ENCODE results near the gene CETP.
"Not testable (repeated sequence)": the region's sequence is repeated elsewhere in the genome, so short reads cannot be mapped to it uniquely, and the experiment has no call there.

Gene CETP

DNA sequence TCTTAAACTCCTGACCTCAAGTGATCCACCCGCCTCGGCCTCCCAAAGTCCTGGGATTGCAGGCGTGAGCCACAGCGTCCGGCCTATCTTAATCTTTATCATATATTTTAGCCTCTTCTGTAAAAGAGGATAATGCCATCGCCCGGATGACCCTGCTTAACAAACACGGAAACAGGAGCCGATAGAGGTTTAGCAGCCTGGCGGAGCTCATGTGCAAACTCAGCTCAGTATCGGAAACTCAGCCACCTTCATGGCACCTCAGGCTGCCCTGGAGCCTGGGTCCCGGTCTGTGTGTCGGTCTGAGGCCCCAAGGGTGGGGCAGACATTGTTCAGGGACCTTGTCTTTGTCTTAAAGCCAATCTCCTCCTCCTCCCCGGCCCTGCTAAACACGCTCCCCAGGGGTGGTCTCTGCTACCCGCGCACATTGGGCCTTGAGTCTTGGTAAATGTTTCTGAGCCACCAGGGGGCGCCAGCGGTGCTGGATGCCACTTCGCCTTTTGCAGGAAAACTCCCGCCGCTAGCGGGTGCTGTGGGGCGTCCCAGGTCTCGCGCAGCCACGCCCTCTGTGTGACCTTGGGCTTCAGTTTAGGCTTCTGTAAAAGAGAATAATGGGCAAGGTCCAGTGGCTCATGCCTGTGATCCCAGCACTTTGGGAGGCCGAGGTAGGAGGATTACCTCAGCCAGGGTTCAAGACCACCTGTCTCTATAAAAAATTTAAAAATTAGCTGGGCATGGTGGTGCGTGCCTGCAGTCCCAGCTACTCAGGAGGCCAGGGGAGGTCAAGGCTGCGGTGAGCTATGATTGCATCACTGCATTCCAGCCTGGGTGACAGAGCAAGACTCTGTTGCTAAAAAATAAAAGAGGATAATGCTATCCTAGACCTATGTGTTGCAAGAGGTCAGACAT is 2.7 kb downstream of the CETP start:
- DNase-seq, result no peak

DNA sequence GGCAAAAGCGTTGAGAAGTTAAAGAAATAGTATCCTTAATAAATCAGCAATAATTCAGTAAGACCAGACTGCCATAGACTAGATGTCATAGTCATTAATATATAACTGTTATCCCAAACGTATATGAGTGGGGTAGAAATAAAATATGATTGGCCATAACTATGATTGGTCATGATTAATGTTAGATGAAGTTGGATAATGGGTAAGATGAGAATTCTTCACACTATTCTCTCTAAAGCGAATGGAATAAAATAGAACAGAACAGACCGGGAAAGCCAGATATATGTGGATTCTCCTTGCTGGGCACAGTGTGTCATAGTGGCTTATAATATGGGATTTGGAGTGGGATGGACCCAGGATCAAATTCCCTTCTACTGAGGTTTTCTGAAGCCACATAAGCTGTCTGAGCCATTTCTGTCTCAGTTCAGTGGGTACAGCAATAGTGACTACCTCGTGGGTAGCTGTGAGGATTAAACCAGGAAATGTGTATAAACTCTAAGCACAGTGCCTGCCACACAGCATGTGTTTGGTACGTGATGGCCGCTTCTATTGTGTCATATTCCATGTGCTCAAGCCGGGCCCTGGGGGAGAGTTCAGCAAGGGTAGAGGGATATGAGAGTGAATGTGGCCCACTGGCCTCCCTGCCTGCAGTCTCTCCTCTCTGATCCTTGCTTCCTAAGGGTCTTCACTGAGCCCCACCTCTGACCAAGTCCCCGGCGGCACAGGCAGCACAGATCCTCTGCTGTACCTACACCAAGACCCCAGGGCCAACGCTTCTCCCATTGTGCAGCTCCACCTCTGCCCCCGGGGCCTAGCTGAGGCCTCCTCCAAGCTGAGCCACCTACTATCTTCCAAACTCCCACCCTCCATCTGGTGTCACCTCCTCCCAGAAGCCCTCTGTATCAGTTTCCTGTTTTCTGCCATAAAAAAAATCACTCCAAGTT is 3.7 kb downstream of the CETP start:
- no peak for DNase-seq

DNA sequence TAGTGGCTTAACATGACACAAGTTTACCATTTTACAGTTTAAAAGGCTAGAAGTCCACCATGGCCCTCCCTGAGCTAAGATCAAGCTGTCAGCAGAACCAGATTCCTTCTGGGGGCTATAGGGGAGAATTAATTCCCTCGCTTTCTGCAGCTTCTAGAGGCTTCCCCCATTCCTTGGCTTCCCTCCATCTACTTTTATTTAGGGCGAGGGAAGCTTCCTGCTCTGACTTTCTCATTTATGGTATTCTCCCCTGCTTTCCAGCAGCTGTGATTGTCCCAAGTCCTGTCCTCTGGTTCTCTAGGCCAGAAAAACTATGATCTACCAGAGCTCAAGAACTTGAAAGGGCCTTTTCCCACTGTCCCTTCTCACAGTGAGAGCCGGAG is 4.3 kb downstream of the CETP start:
- no peak for DNase-seq

DNA sequence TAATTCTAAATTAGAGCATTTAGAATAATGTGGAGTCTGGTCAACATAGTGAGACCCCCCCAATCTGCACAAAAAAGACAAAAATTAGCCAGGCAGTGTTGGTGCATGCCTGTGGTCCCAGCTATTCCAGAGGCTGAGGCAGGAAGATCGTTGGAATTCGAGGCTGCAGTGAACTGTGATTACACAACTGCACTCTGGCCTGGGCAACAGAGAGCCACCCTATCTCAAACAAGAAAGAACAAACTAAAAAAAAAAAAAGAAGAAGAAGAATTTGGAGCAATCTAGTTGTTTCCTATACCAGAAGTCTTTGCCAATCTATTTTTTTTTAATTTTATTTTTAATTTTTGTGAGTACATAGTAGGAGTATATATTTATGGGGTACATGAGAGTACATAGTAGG is 6.0 kb downstream of the CETP start:
- DNase-seq, result no peak

DNA sequence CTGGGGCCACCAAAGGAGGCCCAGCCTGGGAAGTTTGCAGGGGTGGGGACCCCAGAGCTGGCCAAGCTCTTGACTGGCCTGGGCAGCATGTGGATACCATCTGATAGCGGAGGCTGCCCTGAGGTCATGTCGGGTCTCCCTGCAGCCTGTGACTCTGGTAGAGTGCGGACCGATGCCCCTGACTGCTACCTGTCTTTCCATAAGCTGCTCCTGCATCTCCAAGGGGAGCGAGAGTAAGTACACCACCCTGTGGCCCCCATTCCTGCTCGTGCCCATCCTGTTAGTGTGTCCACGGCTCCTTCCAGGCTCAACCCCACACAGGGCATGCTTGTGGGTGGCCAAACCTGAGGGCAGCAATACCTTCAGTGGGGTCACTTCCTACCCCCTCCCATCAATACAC is 8.0 kb downstream of the CETP start:
- no peak for DNase-seq

DNA sequence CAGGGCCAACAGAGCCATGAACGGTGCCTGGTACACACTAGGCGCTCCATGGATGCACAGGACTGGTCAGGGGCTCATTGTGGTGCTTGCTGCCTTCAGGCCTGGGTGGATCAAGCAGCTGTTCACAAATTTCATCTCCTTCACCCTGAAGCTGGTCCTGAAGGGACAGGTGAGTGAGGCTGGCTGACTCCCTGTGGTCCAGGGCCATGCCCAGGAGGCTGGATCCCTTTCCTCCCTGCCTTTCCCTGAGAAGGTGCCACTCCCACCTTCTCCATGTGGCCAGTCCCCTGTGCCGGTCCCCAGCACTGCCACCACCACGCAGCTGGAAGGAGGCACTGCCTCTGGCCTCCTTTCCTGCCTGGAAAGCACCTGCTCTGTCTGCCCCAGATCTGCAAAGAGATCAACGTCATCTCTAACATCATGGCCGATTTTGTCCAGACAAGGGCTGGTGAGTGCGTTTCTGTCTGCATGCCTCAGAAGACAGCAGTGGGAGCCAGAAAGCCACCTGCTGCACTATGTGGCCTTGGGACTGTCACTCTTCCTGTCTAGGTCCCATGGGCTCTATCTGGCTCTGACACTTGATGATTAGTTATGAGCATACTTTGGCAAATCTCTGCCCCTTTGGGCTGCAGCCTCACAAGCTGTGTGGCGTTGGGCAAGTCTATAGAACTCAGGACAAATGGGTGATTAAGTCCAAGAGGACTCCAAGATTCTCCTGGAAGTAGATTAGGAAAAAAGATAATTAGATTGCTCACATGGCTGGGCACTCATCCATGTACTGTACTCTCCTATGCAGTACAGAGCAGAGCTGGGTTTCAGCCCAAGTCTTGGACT is 9.4 kb downstream of the CETP start:
- no peak for DNase-seq

DNA sequence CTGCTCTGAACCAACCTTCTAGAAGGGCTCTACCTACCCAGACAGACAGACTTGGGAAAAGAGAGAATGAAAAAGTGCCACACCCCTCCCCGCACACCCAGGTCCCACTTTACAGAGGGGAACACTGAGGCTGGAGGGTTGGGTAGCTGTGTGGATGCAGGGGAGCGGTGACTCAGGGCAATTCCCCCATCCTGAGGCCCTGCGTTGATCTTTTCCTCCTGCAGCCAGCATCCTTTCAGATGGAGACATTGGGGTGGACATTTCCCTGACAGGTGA is 10.0 kb downstream of the CETP start:
- DNase-seq, result no peak

DNA sequence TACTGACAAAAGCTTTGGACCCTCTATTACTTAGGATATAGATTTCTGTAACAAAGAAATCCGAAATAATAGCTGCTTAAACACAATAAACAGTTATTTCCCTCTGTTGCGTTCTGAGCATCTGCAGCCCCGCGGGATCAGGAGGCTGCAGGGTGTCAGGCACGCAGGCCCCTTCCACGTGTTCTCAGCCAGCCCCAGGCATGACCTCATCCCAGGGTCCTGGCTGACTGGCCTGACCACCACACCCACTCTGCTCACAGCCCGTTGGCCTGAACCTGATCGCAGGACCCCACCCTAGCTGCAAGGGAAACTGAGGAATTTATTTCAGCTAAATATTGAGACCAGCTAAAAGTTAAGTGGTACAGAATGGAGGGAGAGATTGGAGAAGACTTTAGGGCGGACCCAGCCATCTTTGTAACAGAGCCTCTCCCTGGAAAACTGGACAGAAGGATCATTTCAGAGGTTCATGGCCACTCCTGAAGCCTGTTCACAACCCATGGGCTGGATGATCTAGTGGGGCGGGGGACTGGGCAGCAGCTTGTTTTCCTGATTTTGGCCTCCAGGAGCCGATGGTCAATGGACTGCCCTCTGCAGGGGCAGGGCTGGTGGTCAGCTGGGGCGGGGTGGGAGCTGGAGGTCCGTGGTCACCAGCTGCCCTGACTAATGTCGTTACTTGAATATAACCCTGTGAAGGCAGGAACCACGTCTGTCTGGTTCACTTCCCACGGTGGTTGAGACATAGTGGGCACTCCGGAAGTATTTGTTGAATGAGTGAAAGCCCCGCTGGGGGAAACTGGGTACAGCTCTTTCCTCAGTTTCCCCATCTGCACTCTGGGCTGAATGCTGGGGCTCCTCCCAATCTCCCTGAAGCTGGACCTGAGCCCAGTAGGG is 10.9 kb downstream of the CETP start:
- no peak for DNase-seq

DNA sequence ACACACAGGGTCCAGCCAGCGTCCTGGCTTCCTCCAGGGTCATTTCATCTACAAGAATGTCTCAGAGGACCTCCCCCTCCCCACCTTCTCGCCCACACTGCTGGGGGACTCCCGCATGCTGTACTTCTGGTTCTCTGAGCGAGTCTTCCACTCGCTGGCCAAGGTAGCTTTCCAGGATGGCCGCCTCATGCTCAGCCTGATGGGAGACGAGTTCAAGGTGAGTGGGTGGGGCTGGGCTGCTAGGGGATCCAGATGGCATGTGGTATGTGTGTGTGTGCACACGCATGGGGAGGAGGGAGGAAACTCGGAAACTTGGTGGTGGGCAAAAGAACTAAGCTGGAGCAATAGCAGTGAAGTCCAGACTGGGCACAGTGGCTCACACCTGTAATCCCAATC is 11.5 kb downstream of the CETP start:
- no peak for DNase-seq

DNA sequence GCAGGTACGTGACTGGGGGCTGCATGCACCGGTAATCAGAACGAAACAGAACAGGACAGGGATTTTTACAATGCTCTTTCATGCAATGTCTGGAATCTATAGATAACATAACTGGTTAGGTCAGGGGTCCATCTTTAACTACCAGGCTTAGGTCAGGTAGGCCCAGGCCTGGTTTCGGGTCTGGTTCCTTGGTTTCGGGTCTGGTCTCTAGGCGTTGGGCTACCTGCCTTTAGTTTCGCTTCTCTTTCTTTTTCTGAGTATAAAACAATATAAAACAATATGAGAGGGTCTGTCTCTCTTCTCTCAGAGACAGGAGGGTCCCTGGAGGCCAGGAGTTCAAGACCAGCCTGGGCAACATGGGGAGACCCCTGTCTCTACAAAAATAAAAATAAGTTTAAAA is 12.1 kb downstream of the CETP start:
- DNase-seq, result not testable (repeated sequence)

DNA sequence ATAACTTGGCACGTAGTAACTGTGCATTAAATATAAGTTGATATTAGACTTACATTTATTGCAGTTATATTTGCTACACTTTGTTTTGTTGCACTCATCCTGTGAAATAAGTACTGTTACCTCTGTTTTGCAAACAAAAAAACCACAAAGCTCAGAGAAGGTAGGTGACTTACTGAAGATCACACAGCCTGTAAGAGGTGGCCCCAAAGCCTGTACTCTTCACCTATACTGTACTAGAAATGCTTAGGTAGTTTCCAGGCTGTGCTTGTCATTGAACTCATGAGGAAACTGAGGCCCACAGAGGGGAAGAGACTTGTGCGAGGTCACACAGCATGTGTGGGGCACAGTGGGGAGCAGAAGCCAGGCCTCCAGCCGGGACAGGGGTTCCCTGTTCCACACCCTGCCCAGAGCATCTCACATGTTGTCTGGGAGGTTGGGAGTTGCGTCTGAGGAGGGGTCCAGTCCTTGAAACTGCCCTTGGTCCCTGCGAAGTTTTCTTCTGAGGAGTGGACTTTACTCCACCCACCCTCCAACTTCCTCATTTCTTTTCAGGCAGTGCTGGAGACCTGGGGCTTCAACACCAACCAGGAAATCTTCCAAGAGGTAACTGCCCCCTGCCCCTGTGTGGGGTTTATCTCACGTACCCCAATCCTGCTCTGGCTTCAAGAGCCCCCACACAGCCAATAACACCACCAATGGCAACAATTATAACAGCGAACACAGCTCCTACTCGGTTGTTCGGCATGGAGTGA is 13.0 kb downstream of the CETP start:
- DNase-seq, result no peak

DNA sequence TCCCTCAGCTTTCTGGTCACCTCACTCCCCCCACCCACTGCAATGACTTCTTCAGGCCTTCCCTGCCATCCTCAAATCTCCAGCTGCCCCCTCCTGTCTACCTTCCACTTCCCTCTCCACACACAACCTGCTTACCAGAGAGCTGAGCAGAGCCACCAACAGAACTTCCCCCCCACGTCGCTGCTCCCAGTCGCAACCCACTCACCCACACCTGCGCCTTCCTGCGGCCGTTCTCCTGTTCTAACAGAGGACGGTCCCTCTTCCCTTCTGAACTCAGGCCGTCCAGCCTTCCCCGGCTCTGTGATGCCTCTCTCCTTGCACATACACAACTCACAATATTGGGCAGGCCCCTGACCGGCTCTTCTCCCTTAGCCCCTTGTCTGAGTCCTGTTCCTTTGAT is 14.0 kb downstream of the CETP start:
- DNase-seq, result no peak

DNA sequence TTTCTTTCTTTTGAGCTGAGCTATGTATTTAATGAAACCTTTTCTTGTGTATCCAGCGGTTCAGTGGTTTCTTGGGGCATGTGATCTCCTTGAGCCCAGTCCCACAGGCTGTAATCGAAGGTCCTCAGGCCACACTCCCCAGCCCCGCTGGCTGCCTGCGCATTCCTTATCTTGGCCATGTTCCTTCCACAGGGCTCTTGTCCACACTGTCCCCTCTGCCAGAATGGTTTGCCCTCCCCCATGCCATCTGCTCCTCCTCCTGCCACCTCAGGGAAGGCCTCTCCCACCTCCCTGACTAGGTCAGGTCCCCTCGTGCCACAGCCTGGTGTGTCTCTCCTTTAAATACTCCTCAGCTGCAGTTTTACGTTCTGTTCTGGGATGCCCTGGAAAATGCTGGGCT is 15.5 kb downstream of the CETP start:
- DNase-seq, result no peak

DNA sequence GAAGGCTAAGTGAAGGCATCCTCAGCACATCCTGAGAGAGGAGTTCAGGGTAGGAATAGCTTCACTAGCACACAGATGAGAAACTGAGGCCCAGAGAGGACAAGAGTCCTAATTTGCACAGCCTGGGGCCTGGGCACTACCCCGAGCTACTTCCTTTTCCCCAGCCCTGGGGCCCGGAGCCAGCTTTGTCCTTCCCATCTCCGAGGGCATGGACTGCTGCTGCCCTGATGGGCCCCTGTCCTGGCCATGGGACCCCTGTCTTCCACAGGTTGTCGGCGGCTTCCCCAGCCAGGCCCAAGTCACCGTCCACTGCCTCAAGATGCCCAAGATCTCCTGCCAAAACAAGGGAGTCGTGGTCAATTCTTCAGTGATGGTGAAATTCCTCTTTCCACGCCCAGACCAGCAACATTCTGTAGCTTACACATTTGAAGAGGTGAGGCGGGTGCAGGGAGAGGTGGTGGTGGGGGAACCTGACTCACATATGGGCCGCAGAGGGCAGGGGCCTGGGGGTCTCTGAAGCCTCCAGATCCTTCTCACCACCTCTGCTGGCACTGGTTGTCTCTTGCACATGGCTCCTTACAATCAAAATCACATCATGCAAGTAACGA is 16.2 kb downstream of the CETP start:
- DNase-seq, result no peak

DNA sequence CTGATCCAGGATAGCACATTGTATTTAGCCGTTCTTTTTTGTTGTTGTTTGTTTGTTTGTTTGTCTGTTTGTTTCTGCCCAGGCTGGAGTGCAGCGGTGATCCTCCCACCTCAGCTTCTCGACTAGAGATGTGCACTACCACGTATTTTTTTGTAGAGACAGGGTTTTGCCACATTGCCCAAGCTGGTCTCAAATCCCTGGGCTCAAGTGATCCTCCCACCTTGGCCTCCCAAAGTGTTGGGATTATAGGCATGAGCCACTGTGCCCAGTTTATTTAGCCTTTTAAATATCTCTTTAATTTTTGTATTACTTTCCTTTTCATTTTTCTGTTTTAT is 18.4 kb downstream of the CETP start:
- no peak for DNase-seq

DNA sequence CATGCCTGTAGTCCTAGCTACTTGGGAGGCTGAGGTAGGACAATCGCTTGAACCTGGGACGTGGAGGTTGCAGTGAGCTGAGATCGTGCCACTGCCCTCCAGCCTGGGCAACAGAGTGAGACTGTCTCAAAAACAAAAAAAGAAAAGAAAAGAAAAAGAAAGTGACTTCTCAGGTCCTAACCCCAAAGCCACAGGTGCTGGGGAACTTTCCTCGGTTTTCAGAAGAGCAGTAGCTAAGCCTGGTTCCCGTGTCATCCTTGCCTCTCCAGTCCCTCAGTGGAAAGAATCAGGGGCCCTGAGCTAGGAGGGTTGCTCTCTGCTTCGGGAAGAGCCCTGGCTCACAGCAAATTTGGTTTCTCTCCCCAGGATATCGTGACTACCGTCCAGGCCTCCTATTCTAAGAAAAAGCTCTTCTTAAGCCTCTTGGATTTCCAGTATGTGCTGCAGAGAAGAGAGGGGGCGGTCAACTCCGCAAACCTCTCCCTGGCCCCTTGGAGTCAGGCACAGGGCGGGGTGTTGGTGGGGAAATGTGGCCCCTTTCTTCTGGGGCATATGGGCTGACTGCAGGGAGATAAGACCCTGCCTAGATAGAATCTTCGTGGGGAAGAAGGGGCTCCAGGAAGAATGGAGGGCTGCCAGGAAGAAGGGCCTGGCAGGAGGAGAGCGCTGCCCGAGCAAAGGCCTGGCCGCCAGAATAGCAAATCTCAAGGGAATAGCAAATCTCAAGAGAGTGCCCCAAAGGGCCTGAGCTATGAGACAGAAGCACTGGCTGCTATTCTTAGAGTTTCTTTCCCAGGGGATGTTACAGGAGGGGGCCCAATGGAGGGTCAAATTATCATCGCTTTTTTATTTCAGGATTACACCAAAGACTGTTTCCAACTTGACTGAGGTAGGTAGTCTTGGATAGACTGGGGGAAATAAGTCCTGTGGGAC is 19.3 kb downstream of the CETP start:
- no peak for DNase-seq

DNA sequence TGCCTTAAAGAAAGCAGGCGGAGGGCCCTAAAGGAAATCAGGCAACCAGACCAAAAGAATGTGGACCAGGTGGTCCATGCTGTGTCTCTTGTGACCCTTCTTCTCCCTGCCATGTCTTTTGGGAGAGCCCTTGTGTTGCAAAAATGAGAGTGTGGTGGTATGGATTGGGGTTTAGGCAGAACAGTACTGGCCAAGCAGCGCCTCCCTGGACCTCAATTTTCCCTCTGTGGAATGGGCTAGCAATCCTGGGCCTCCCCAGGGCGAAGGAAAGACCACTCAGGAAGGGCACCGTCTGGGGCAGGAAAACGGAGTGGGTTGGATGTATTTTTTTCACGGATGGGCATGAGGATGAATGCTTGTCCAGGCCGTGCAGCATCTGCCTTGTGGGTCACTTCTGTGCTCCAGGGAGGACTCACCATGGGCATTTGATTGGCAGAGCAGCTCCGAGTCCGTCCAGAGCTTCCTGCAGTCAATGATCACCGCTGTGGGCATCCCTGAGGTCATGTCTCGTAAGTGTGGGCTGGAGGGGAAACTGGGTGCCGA is 20.1 kb downstream of the CETP start:
- no peak for DNase-seq

DNA sequence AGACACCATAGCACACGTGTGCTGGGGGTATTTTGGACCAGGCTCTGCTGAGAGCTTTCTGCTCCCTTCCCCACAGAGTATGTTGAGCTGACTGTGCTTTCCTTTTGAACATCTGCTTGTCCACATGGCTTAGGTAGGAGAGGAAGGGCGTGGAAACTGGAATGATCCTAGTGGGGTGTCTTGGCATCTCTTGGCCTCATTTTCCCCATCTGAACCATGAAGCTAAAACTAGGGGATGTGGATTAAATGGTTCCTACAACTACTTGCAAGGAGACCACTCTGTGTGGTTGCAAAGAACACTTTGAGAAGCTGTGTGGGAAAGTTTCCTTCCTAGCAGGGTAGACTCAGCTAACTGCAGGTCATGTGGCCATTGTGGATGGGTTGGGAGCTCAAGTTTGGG is 20.9 kb downstream of the CETP start:
- no peak for DNase-seq

DNA sequence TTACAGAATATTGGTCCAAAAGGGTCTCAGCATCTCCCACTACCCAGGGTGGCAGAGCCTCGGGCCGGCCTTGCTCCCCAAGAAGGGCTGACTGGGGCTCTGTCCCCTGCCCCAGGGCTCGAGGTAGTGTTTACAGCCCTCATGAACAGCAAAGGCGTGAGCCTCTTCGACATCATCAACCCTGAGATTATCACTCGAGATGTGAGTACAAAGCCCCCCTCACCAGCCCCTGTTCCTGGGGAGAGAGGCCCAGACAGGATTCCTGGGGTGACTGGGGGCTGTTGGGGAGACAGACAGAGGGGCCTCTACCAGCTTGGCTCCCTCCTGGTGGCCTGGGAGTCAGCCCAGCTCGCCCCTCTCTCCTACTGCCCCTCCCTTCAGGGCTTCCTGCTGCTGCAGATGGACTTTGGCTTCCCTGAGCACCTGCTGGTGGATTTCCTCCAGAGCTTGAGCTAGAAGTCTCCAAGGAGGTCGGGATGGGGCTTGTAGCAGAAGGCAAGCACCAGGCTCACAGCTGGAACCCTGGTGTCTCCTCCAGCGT is 21.5 kb downstream of the CETP start:
- DNase-seq, result no peak
